ENCODE results near the gene TMEM213.

Gene TMEM213

DNA sequence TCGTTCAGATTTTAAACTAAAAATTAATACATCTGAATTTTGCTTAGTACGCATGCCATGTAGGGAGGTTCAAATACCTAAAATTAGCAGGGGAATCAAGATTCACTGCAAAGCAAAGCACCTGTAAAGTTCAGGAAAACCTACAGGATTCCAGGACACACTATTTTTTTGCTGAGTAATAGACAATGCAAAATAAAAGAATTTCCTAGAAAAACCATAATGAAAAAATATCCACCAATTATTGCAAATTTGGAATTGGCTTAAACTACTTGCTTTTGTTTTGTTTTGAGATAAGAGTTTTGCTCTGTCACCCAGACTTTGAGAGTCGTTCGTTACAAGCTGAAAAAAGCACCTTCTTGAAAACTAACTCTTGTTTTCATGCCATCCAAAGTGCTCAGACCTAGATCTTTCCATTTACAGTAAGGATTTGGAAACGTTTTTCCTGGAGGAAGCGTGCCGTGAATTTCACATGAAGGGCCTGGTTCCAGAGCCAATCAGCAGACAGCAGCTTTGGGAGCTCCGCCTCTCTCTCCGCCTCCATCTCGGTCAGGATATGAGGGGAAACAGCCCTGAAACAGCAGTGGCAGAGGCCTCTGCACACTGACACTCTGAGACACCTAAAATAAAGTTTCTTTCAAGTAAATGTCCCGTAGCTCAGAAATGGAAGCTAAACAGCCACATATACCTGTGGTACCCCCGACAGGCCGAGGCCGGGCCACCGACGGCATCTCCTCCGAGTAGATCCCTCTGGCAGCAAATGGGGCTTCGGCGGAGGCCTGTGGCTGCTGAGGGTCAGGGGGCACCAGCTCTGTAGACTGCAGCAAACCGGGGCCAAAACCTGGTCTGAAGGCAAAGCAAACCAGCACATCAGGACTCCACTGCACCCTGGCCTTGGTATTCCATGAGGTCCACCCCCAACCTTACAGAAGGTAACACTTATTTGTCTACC is 46.1 kb downstream of the TMEM213 start:
- no peak for DNase-seq

DNA sequence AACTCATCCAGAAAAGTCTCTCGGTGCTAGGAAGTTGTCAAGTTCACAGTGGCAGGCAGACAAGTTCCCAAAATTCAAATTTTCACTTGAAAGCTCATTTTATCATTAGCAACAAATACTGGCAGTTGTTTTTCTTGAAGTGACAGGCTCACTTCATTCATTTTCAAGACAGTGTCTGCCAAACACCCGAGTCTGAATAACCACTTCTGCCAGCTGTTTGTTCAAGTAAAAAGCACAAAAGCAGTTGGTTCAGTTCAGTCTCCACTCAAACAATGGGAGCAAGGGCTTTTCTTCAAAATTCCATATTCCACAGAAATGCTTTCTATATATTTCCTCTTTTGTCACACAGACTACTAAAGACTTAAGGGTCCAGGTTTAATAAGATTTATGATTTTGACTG is 47.9 kb downstream of the TMEM213 start:
- DNase-seq, result no peak

DNA sequence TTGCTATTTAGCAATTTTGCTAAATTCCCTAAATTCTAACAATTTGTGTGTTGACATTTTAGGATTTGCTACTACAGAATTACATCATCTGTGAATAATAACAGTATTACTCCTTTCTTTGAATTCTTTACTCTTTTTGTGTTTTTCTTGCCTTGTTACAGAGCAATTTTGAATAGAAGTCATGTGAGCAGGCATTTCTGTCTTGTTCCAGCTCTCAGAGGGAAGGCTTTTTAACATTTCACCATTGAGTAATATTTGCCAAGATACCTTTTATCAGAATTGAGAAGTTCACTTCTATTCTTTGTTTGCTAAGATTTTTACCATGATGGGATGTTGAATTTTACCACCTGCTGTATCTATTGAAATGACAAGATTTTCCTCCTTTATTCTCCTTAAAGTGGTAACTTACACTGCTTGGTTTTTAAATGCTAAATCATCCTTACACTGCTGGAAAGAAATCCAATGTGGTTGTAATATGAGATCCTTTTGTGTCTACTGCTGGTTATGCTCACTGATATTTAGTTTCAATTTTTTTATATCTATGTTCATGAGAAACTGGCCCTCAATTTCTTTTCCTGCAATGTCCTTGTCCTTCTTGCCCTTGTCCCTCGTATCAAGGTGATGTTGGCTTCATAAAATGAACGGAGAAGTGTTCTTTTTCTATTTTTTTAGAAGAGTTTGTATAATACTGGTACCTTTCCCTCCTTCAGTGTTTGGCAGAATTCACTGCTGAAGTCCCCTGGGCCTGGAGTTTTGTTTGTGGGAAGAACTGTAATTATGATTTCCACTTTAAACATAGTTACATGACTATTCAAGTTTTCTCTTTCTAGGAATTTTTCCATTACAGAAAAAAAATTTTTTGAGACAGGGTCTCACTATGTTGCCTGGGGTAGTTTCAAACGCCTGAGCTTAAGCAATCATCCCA is 50.5 kb downstream of the TMEM213 start:
- DNase-seq, result peak; percentile 62

DNA sequence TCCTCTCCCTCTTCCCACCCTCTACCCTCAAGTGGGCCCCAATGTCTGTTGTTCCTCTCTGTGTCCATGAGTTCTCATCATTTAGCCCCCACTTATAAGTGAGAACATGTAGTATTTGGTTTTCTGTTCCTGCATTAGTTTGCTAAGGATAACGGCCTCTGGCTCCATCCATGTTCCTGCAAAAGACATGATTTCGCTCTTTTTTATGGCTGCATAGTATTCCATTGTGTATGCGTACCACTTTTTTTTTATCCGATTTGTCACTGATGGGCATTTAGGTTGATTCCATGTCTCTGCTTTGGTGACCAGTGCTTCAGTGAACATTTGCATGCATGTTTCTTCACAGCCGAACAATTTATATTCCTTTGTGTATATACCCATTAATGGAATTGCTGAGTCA is 51.9 kb downstream of the TMEM213 start:
- DNase-seq, result no peak

DNA sequence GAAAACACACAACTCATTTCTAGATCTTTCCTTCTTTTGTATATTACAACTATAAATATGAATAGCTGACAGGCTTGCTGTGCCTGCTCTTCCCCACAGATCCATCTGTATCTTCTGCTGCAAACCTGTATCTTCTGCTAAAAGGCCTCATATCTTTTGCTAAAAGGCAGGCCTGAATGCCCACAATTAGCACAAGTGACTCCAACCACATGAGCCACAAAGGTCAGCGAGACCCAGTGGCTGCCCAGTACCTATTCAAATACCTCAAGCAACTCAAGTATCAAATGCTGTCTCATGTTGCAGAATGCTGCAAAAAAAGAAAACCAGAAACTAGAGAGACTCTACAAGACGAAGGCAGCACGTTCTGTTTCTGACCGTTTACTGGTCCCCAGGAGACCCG is 54.7 kb downstream of the TMEM213 start:
- no peak for DNase-seq

DNA sequence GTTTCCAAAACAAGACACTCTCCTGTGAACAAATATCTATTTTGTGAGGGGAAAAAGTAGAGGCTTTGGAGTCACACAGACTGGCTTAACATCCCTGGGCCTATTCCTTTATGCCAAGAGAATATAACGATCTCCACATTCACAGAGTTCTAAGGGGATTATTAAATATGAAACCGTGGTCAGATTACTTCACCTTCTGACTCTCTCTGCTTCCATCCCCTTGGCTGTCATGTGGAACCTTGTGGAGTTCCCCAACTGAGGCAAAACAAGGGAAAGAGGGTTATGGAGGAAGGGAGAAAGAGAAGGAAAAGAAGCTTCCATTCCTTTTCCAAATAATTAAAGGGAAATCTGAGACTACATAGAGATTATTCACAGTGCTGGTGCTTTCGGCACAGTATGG is 55.7 kb downstream of the TMEM213 start:
- no peak for DNase-seq

DNA sequence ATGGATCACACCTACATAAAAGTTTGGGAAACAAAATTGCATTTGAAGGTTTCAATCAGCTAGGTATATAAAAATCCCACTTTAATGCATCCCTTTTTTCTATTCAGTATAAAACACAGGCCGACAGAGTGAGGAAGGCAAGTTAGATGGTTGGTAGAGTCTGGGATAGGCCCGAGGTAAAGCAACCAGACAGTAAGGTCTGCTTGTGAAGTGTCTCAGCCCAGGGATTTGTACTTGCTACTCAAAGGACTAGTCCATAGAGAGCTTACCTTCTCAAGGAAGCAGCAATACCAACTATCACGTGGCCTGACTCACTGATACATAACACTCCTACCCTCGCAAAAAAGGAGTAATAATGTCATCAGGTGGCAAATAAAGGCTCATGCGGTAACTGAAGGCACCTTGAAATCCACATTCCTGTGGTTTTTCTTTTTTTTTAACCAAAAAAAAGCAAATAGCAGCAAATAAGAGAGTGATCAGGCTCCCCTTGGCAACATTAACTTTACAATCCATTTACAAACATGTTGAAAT is 56.4 kb downstream of the TMEM213 start:
- DNase-seq, result no peak

DNA sequence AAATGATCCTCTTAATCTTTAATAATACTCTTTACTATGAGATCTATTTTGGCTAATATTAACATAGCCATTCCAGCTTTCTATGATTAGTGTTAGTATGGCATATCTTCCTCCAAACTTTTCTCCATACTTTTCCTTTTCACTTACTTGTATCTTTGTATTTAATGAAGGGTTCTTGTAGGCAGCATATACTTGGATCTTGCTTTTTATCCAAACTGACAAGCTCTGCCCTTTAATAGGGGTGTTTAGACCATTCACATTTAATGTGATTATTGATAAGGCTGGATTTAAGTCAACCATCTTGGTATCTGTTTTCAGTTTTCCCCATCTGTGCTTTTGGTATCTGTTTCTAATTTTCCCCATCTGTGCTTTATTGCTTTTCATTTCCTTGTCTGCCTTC is 59.9 kb downstream of the TMEM213 start:
- DNase-seq, result no peak

DNA sequence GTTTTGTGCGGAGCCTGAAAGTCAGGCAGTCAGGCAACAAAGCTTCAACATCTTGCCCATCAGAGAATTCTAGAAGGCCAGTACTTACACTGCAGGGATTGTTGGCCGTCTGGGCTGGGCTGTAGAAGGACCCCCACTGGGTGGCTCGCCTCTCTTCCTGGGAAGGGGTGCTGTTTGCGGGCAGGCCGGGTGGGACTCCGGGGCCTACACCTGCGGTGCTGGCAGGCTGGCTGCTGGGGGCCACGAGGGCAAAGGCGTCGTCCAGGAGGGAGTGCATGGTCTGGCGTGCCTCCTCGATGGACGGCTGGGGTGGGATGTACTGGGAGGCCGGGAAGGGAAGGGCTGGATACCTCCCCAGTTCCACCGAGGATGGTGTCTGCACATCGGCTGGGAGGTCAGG is 63.3 kb downstream of the TMEM213 start:
- DNase-seq, result no peak

DNA sequence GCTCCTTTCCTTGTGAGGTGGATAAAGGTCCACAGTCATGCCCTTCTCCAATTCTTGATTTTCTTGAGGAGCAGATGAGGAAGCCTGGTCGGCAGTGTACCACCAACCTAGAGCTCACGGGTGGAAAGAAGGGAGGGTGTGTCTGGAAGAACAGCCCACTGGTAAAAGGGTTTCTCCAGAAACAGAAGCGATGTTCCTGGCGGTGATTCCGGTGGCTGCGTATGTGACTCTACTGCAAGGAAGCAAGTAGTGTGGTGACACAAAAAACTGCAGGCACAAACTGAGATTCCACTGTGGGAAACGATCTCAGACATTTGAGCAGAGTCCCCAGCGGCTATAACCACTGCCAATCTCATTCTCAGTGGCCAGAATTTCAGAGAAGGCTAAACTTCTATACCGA is 66.1 kb downstream of the TMEM213 start:
- no peak for DNase-seq

DNA sequence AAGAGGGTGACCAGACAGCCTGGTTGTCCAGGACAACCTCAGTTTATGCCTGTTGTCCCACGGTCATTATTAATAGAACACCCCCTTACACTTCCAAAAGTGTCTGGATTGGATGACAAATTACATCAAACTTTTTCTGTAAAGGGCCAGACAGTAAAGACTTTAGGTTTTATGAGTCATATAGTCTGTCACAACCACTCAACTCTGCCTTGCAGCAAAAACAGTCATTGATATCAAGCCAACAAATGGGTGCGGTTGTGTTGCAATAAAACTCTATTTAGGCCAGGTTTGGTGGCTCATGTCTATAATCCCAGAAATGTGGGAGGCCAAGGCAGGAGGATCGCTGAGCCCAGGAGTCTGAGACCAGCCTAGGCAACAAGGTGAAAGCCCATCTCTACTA is 66.9 kb downstream of the TMEM213 start:
- no peak for DNase-seq

DNA sequence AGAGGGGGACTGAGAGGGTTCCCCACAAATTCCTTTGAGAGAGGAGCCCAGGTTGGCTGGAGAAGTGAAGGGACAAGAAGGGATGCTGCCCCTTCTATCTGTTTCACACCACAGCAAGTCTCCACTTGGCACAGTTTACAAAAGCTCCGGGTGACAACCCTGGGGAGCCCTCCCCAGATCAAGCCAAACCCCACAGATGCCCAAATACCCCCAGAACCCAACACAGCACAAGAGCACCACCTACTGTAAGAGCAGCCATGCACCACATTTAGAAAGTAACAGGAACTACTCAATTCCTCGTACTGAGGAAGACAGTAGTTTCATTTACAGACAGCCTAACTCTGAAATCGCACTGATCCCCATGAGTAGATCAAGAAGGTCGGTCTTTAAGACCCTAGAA is 68.0 kb downstream of the TMEM213 start:
- no peak for DNase-seq

DNA sequence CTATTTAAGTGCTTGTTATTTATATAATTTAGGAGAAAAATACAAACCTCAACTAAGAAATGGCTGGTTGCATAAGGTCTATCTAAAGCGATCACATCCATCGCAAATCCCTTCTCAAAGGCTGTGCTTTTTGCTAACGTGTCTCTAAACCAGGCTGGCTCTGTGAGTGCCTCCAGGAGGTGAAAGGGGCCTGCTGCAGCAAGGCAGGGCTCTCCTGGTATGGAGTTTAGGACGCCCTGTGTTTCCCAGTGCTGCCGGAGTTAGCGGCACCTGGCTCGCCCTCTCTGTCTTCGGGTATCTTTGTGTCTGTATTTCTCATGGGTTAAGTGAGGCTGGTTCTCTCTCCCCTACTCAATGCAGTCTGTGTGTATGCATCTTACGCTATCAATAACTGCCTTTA is 68.6 kb downstream of the TMEM213 start:
- DNase-seq, result no peak

DNA sequence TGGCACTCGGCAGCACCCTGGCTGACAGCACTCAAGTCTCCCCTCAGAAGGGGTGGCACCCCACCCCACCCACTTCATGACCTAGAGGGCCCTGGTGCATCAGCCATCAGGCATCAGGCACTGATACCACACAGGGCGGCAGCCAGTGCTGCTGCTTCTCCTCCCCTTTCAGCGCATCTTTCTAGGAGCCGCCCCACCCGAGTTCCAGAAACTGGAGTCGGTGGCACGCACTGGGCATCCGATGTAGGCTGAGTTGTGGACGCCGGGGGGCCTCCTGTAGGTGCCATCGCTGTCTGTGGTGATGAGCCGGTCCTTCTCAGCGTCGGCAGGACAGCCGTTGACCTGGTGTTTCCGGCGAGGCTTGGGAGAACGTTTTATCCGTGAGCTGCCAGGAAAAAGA is 70.0 kb downstream of the TMEM213 start:
- DNase-seq, result no peak

DNA sequence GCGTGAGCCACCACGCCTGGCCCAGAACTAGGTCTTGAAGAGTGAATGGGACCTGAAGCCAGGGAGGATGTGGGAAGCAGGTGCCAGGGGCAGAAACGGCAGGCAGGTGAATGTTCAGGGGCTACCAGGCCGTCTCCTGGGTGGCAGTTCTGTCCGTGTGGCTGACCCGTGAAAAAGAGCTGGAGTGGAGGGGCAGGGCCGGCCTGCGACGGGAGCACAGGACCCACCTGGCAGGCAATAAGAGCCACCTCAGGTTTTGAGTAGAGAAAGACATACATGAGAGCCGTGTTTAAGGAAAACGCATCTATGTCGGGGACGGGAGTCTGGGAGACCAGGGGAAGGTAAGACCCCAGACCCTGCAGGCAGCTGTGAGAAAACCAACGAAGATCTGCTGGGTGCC is 70.9 kb downstream of the TMEM213 start:
- no peak for DNase-seq

DNA sequence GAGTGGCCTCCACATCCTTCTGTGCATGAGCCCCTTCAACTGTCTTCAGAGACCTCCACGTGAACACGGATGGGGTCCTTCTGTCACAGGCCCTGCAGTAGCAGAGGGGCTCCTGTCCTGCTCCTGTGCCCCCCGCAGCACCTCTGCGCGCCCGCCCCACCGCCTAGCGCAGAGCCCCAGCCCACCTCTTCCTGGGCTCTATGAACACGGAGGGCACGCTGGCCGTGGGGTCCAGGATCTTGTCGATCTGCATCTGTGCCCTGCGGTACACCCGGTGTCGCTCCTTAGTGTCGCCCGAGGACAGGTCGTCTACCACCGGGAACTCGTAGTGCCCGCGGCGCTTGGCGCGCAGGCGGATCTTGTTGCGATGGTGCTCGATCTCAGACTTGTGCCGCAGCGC is 71.6 kb downstream of the TMEM213 start:
- DNase-seq, result no peak

DNA sequence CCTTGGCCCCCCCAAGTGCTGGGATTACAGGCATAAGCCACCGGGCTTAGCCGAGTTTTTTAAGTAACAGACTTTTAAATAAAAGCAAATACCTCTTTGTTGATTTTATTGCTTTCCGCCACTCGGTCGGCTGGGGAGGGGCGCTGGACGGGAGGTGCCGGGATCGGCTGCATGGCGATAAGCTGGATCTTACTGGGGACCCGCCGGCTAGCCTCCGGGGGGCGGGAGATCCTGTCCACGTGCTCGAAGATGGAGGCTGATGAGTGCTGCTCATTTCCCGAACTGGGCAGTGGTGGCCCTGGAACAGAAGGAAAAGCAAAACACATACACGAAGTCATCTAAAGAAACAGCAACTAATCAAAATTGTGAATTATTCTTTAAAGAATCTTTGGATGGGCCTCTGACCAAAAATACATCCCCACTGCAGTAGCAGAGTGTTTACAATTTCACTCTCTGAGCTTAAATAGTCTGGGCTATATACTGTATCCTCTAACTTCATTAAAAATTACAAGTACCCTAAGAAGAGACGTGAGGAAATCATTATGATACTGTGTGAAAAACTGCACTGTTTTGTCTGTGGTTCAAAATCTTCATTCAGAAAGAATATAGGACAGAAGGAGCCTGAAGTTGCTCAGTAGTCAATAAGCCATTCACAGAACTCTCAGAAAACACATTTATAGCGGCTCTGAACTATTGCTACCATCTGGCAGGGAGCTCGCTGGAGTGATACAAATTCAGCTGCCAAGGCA is 73.4 kb downstream of the TMEM213 start:
- DNase-seq, result no peak

DNA sequence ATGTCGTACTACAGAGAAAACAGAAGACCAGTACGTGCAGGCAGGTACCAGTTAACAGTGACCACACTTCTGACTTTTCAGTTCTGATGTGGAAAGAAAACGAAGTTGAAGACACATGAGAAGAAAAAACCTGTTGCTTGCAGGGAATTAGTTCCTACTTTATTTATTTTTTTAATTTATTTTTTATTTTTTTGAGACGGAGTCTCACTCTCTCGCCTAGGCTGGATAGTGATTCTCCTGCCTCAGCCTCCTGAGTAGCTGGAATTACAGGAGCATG is 74.0 kb downstream of the TMEM213 start:
- DNase-seq, result no peak

DNA sequence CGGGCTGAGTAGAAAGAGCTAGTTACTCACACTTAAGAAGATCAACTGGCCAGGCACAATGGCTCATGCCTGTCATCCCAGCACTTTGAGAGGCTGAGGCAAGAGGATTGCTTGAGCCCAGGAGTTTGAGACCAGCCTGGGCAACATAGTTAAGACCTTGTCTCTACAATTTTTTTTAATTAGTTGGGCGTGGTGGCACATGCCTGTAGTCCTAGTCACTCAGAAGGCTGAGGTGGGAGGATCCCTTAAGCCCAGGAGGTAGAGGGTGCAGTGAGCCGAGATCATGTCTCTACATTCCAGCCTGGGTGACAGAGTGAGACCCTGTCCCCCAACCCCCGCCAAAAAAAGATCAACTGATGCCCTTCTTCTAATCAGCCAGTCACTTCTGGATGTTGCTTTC is 74.8 kb downstream of the TMEM213 start:
- DNase-seq, result no peak

DNA sequence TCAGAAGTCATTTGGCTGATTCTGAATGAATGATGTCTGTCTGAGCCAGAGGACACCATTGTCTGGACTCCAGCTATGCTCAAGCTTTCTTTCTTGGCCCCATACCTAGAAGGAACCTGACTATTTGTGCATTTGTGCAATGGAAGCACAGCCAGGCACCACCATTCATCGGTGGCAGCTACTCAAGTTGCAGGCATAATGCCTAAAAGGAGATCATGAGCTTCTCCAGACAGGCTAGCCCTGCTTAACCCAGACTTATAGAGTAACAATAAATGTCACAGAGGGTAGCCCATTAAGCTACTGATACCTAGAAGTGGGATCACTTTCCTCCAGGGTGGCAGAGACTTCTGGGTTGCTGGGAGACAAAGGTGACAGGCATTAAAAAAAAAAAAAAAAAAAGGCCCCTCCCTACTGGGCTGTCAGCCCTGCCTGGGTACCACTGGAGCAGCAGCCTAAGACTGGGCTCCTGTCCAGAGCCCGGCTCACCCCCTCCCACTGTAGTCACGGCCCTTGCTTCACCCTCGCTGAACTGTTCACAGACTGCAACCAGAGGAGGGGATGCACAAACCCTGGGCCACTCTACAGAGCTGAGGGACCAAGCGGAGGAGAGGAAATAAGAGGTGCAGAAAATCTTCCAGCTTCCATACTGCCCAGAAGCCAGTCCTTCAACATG is 75.6 kb downstream of the TMEM213 start:
- DNase-seq, result peak; percentile 19

DNA sequence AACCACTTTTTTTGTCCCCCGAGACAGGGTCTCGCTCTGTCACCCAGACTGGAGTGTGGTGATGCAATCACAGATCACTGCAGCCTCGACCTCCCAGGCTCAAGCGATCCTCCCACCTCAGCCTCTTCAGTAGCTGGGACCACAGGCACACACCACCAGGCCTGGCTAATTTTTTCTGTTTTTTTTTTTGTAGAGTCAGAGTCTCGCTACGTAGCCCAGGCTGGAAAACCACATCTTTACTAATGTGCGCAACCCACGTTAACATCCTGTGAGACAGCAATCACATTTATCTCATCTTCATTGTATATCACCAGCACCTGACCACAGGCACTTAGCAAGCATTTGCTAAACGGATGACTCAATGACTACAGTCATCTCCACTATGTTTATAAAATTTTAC is 78.0 kb downstream of the TMEM213 start:
- DNase-seq, result no peak

DNA sequence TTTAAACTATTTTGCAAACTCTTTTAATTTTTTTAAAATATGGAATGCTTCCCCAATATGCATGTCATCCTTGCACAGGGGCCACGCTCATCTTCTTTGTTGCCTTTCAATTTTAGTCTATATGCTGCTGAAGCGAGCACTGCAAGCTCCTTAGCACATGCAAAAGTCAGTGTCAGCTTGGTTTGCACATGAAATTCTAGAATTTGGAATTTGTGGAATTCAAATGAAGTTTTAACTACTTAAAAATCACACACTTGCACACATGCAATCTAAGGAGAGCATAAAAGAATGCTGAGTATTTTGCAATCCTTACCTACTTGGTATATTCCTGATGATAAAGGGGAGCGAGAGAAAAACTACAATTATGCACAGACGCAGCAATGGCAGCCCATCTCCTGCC is 78.5 kb downstream of the TMEM213 start:
- DNase-seq, result no peak

DNA sequence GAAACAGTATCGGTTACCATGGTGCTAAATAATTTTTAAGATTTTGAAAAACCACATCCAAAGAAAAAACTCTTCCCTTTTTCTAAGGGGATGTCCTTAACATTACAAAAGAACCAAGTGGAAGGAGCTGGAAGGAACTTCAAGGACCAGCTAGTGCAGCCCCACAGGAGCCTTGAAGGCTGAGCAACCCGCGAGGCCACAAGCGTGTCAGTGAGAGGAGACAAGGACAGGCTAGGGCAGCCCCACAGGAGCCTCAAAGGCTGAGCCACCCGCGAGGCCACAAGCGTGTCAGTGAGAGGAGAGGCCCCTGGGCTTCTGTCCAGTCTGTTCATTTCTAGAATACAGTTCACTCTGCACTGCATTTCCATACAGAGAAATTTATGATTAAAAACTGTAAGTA is 80.3 kb downstream of the TMEM213 start:
- no peak for DNase-seq
